EL (cell line): ENCODE data around the gene EXOSC9.
A peak's percentile ranks its signal among the peaks of the same experiment; 100 is the strongest.

Source experiments
- DNase-seq: peaks from one replicate; pipeline ENCODE4 v3.0.0-alpha.2; 2016

EXOSC9 gene

GRCh38 chr4:121789960-121790829 is 10.9 kb upstream of the EXOSC9 start:
- DNase-seq, result peak; percentile 81

DNA sequence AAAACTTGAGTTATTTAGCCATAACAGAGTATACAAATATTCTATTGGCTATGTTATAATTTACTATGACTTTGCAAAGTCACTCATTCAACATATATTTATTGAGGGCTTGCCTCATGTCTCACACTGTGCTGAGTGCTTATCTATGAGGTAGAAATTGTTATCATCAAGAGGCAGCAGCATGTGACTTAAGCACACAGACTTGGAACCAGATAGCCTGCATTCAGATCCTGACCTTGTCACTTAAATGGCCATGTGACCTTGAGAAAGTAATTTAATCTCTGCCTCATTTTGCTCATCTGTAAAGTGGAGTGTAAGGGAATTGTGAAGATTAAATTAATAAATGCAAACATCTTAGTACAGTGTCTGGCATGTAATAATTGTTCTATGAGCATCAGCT is 10.1 kb upstream of the EXOSC9 start:
- DNase-seq, result peak; percentile 9

DNA sequence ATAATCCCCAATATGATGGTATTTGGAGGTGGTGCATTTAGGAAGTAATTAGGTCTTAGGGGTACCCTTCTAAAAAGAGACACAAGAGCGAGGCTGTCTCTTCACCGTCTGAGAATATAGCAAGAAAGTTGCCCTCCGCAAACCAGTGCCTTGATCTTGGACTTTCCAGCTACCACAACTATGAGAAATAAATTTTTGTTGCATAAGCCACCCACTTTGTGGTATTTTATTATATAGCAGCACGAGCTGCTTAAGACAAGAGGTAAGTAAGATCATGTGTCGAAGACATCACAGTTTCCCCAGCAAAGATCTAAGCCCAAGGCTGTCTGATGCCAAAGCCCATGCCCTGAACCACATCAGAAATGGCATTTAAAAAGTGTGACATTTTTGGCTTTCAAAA is 9.6 kb upstream of the EXOSC9 start:
- DNase-seq, result peak; percentile 87

GRCh38 chr4:121792966-121793365 is 8.2 kb upstream of the EXOSC9 start:
- no peak for DNase-seq

GRCh38 chr4:121794505-121795188 is 6.5 kb upstream of the EXOSC9 start:
- no peak for DNase-seq

GRCh38 chr4:121796283-121796682 is 4.8 kb upstream of the EXOSC9 start:
- DNase-seq, result no peak

DNA sequence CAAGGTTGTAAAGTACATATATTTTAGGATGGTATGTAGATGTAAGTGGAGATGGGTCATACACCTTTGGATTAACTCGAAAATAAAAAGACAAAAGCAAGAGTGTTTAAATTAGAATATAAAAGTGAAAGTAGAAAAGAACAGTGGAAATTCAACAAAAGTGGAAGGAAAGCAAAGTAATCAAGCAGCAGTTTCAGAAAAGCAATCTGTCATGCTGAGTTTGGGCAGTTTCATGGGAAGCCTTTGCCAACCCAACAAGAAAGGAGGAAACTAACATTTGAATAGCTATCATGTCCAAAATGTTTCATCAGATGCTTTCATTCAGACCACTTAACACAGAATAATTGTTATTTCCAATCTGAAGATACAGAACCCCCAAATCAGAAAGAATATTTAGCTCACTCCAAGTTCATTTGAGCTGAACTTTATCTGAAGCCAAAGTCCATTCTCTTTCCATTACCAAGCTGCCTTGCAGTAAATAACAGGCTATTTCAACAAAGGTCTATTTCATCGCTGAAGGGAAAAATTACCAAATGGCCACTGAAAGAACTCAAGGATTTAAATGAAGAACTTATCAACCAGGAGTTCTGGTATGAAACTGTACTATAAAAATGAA is 1.8 kb upstream of the EXOSC9 start:
- no peak for DNase-seq

DNA sequence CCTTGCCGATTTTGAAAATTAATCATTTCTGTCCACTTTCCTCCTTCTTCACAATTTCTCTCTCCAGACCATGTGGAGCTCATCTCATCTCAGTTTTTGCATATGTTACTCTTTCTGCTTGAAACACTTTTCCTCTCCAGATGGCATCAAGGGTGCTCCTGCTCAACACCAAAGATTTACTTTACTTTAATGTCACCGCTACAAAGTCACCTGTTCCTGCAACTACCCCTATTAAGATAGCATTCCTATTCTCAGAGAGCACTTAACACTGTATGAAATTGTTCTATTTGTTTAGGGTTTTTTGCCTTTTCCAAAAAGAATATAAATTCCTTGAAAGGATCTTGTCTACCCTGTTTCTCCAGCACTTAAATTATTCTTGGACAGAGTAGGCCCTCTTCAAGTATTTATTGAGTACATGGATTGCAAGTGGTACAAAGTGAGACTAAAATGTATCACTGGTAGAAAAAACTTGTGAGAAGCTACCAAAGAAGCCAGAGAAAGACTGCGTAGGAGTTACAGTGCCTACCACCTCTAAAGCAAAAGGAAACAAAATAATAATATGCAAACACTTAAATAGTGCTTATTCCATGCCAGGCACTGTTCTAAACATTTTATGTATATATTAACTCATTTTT is 1.1 kb upstream of the EXOSC9 start:
- no peak for DNase-seq

- no peak for DNase-seq
These were observed 524 bp upstream of the EXOSC9 start for GRCh38 chr4:121800638-121800960.

- no peak for DNase-seq
These were observed 572 bp downstream of the EXOSC9 start for GRCh38 chr4:121801715-121802075.

GRCh38 chr4:121806411-121806810 is 5.3 kb downstream of the EXOSC9 start:
- DNase-seq, result no peak

GRCh38 chr4:121811122-121811521 is 10.0 kb downstream of the EXOSC9 start:
- DNase-seq, result no peak

- peak; percentile 55 for DNase-seq
These were observed 13.6 kb downstream of the EXOSC9 start for GRCh38 chr4:121814756-121815155.

DNA sequence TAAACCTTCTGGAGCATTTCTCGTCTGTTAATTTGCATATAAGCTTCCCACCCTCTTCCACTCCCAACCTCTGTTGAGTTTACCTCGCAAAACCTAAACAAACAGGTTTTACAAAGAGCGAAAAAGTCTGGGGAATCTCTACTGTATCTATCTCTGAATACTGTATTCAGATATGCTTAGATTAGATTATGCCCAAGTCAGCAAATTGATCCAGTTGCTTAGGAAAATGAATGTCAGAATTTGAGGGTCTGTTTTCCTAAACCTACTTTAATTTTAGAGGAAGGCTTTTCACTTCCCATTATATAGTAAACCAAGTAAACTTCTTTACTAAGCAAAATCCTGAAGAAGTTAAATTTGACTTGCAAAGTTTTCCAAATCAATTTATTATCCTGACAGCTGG is 15.9 kb downstream of the EXOSC9 start:
- no peak for DNase-seq

- no peak for DNase-seq
These were observed 16.6 kb downstream of the EXOSC9 start for GRCh38 chr4:121817701-121818100.

DNA sequence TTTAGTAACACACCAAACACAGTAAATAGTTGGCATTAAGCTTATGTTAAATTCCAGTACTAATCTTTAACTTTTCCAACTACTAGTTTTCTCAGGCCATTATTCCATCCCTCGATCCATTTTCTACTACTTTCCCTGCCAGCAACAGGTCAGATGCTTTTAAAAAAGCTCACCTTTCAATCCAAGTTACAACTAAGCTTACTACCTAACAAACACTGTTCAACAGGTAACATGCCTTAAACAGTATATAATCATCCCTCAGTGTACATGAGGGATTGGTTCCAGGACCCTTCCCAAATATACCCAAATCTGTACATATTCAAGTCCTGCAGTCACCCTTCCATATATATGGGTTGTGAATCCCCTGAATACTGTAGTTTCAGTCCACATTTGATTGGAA is 17.1 kb downstream of the EXOSC9 start:
- DNase-seq, result no peak

DNA sequence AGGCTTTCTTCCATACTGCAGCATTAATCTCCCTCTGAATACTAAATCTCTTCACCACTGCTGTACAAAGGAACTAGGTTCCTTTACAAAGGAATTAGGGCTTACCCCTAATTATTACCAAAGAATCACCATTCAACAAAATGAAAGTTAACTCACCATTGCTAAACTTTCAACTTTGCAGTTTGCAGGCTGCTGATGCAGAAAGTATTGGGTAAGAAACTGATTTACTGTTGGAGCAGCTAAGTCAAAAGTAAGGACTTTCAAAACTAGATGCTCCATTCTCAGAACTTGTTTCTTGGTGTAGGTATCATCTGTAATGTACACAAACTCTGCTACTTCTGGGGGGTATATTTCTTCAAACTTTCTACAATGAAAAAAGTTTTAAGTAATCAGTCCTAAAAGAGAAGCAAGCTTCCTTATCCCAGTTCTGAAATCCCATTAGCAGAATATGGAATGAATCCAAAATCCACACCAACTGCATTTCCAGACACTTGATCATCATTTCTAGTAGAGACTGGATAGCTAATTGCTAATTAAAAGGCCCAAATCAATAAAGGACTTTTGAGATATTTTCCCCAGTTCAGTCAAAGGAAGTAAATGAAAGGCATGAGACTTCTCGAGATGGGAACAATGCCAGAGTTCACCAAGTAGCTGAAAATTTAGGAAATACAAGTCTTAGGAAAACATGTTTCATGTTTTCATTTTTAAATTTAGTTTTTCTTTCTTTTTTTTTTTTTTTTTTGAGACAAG is 18.3 kb downstream of the EXOSC9 start:
- DNase-seq, result no peak

DNA sequence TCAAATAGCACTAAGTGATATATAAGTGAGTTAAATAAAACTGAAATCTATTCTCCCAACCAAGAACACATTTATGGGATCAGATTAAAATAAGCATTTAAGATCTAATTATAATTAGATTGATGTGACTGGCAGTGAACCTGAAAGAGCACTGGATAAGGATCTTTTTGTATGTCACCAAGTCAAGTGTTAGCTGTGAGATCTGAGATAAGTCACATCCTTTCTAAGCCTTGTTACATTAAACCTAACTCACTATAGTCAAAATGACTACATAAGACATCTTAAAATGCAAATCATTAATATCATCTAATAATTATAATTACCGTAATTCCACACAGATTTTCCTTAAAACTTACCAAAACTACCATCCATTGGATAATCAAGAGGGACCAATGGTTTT is 20.9 kb downstream of the EXOSC9 start:
- no peak for DNase-seq

DNA sequence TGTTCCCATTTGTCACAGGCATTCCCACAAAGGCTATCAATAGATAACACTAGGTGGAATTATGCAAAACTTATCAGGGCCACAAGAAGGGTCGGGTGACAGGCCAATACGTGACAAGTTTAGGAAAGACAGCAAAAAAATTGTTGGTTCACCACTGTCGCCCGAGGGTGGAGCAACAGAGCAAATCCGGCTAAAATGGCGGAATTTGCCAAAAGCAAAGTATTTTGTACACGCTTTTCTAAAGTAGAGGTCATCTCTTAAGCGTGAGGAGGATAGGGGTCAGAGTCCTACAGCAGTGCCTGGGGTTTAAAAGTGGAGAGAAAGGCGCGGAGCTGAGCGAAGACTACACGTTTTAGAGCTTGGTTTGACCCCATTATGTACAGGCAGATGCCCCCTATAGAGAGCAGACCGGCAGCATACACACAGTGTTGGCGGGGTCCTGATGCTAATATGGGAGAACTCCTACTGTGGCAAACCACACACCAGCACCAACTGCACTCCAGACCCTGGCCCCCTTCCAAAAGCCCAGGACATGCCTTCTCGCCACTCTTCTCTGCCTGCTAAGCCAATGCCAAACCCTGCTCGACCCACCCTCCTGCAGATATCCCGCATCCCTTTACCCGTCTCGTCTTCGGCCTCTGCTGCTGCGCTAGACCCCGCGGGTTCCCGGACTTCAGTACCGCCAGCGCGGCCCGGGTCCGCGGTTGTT is 21.8 kb downstream of the EXOSC9 start:
- DNase-seq, result peak; percentile 46

DNA sequence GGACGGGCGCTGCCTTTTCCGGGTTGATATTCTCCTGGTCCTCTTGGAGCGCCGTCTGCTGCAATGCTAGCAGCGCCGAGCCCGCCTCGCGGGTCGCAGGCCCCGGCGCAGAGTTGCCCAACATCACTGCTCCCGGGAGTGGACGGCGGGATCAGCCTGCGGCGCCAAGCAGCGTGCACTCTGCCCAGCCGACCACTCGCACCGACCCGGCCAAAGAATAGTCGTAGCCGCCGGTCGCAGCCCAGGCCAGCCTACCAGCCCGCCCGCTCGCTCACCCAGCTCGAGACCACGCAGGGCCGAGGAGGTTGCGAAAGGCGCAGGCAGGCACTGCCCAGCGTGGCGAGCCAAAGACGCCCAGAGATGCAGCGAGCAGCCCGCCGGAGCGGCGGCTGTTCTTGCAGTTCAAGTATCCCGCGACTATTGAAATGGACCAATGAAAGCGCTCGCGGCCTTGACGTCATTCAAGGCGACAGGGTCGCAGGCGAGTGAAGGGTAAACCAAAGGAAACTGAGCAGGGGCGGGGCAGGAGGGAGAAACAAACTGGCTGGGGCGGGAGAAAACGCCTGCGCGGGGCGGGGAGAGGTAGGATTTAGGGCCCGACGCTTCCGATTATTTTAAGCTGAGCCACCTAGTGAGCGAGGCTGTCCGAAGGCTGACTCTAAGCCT is 22.5 kb downstream of the EXOSC9 start, which contains the start of gene CCNA2:
Gene CCNA2 (minus strand): TSS at position 379 of the 666 bp plus-strand sequence. CDS start 255 bp downstream, at position 124.
- peak; percentile 97 for DNase-seq

DNA sequence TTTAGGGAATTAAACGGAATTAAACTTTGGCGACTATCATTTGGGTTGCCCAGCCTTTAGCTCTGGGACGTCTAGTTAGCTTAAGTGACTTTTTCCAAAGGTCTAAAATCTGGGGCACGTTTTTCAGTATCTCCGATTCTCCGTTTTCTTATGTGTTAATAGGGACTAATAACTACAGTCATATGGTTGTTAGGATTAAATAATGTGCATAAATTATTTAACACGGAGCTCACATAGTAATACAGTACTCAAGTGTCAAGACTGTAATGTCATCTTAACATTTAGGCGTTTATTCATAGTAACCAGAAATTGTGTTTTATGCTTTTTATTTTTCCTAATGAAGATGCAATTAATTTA is 23.0 kb downstream of the EXOSC9 start:
- DNase-seq, result no peak

GRCh38 chr4:121824950-121825349 is 23.8 kb downstream of the EXOSC9 start:
- no peak for DNase-seq
